Progenitor cell of endocrine pancreas (in vitro differentiated cells): ENCODE measurements around the gene MT1X. TPM values are rescaled to one million over a fixed set of nuclear protein-coding genes. Genes with fewer than 3 reads are reported as not detected.
"Not testable (repeated sequence)": the region's sequence is repeated elsewhere in the genome, so short reads cannot be mapped to it uniquely, and the experiment has no call there.

ENCODE experiments used
- DNase-seq: peaks from one replicate; pipeline ENCODE4 v3.0.0; 2021; ENCODE audit warnings: low spot score; ENCODE audit not compliant: unreplicated experiment
- H3K27ac Mint-ChIP-seq: 2 replicates; pipeline ENCODE4 v1.8.0; 2021; ENCODE audit warnings: mild to moderate bottlenecking, moderate library complexity, mixed read lengths
- H3K27me3 Mint-ChIP-seq: 2 replicates; pipeline ENCODE4 v1.8.0; 2021; ENCODE audit warnings: mixed read lengths
- H3K36me3 Mint-ChIP-seq: 2 replicates; pipeline ENCODE4 v1.8.0; 2022; ENCODE audit warnings: mixed read lengths; ENCODE audit not compliant: insufficient read depth
- H3K4me1 Mint-ChIP-seq: 2 replicates; pipeline ENCODE4 v1.8.0; 2021; ENCODE audit warnings: low read depth, mixed read lengths
- H3K4me3 Mint-ChIP-seq: 2 replicates; pipeline ENCODE4 v1.8.0; 2021; ENCODE audit warnings: low read depth, mild to moderate bottlenecking, moderate library complexity, mixed read lengths
- H3K9me3 Mint-ChIP-seq: 2 replicates; pipeline ENCODE4 v1.8.0; 2021; ENCODE audit warnings: low read depth, mixed read lengths
- CTCF ChIP-seq: fragments of 200-600 bp; sonication (generic); IDR thresholded peaks from one replicate; pipeline ENCODE4 v1.5.0; 2021; ENCODE audit warnings: antibody characterized with exemption, mild to moderate bottlenecking; ENCODE audit not compliant: unreplicated experiment
- total RNA-seq: library from RNA; stranded (reverse); gene quantifications from 2 replicates; pipeline ENCODE4 v1.2.1, GENCODE V29; 2021

Gene MT1X
- total RNA-seq, 1 donor from 2014 or later: 6.8 TPM

DNA sequence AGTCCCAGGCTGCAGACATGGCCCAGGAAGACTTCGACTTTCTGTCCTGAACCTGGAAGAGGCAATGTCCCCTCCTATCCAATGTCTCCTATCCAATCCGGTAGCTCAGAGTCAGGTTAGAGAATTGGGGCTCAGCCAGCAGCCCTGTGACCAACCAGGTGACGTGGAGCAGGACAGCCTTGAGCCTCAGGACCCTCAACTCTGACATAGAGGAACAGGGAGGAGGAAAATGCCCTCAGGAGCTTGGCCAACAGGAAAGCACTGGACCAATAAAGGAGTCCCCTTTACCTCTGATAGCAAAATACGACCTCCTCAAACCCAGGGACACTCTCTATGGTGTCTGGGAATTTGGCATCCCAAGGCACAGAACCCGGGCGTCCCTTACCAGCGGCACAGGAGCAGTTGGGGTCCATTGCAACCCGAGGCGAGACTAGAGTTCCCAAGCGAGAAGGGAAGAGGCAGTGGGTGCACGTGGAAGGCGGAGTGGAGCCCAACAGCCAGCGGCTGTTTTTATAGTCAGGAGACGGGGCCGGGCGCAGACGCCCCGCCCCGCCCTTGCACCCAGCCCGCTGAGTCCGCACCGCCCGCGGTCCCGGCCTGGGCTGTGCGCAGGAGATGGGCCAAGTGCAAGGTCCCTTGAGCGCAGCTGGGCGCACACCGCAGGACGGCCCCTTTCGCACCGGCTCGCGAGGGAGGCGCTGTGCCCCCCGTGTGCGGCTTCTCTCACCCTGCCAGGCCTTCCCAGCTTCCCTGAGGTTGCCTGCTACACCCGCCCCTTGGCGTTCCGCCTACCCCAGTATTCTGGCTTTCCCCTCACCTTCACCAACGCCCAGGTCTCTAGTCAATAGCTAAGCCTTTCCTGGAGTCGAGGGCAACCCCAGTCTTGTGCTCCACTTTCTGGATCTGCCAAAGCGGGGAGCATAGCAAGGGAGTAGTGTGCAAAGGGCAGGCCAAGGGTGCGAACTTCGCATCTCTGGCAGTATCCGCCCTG, 14.4 kb upstream of the MT1X start, which contains the start of gene MT1G:
Gene MT1G, minus strand, starts transcription at position 485 of the 991 bp plus-strand sequence. Its CDS starts 72 bp downstream, at position 413.
- H3K36me3 Mint-ChIP-seq: no peaks in the 10 kb centered on the region
- no peaks in the 10 kb centered on the region for H3K4me1 Mint-ChIP-seq
- no peak within 1 kb of the TSS for H3K27ac Mint-ChIP-seq
- H3K9me3 Mint-ChIP-seq: no peaks in the 10 kb centered on the region
- DNase-seq: no peak
- H3K4me3 Mint-ChIP-seq: no peak within 1 kb of the TSS
- no peak for TF ChIP-seq CTCF
- H3K27me3 Mint-ChIP-seq: peaks cover 98% of the 10 kb centered on the region

- no peak within 1 kb of the TSS for H3K4me3 Mint-ChIP-seq
- DNase-seq: no peak
- no peak for TF ChIP-seq CTCF
Measured at GRCh38 chr16:56669005-56669839, 13.0 kb upstream of the MT1X start, which contains the start of gene MT1H. Gene MT1H, plus strand, starts transcription at chr16:56669814. Its CDS starts 71 bp downstream, at chr16:56669885.

GRCh38 chr16:56669840-56670619, 12.2 kb upstream of the MT1X start:
- Mint-ChIP-seq H3K4me3 (no peak overlapping the region), H3K27ac (no peak overlapping the region)

More at GRCh38 chr16:56669005-56669839, 13.0 kb upstream of the MT1X start, which contains the start of gene MT1H:
- Mint-ChIP-seq H3K4me1 (no peaks in the 10 kb centered on the region), H3K27me3 (peaks cover 99% of the 10 kb centered on the region), H3K36me3 (no peaks in the 10 kb centered on the region), H3K9me3 (no peaks in the 10 kb centered on the region), H3K27ac (no peak within 1 kb of the TSS)

GRCh38 chr16:56670620-56670934, 11.7 kb upstream of the MT1X start:
- Mint-ChIP-seq H3K4me1 (peaks cover 3% of the 10 kb centered on the region), H3K9me3 (no peaks in the 10 kb centered on the region), H3K36me3 (no peaks in the 10 kb centered on the region), H3K27me3 (peaks cover 99% of the 10 kb centered on the region), H3K27ac (no peak overlapping the region), H3K4me3 (no peak overlapping the region)
- no peak for DNase-seq
- TF ChIP-seq CTCF: no peak

More at GRCh38 chr16:56669840-56670619, 12.2 kb upstream of the MT1X start:
- Mint-ChIP-seq H3K36me3 (no peaks in the 10 kb centered on the region), H3K27me3 (peaks cover 99% of the 10 kb centered on the region), H3K4me1 (no peaks in the 10 kb centered on the region), H3K9me3 (no peaks in the 10 kb centered on the region)
- DNase-seq: no peak
- TF ChIP-seq CTCF: no peak

GRCh38 chr16:56671691-56672090, 10.6 kb upstream of the MT1X start:
- peaks cover 98% of the 10 kb centered on the region for H3K27me3 Mint-ChIP-seq
- not testable (repeated sequence) for H3K36me3 Mint-ChIP-seq, H3K4me1 Mint-ChIP-seq, H3K4me3 Mint-ChIP-seq, H3K27ac Mint-ChIP-seq, DNase-seq, H3K9me3 Mint-ChIP-seq

- H3K27me3 Mint-ChIP-seq: peaks cover 98% of the 10 kb centered on the region
- not testable (repeated sequence) for H3K9me3 Mint-ChIP-seq, H3K36me3 Mint-ChIP-seq, H3K27ac Mint-ChIP-seq, H3K4me1 Mint-ChIP-seq, DNase-seq, H3K4me3 Mint-ChIP-seq
Measured at GRCh38 chr16:56672171-56672570, 10.1 kb upstream of the MT1X start.
